Suprapubic skin (tissue), 4 donors: ENCODE measurements around the gene ICE1. TPM values are rescaled to one million over a fixed set of nuclear protein-coding genes. Genes with fewer than 3 reads are reported as not detected.

Source experiments
- DNase-seq, 2 donors: peaks; one replicate each; pipeline ENCODE4 v3.0.0-alpha.2; 2019; ENCODE audit warnings: low spot score in 2 of 2
- H3K27ac ChIP-seq: fragments of 200-600 bp; sonication (generic); one replicate; pipeline ENCODE4 v1.5.1; 2019
- H3K27me3 ChIP-seq: fragments of 200-600 bp; sonication (generic); one replicate; pipeline ENCODE4 v1.5.1; 2019
- H3K36me3 ChIP-seq: fragments of 200-600 bp; sonication (generic); one replicate; pipeline ENCODE4 v1.5.1; 2019
- H3K4me1 ChIP-seq: fragments of 200-600 bp; sonication (generic); one replicate; pipeline ENCODE4 v1.5.1; 2019
- H3K4me3 ChIP-seq: fragments of 200-600 bp; sonication (generic); one replicate; pipeline ENCODE4 v1.5.1; 2019; ENCODE audit warnings: mild to moderate bottlenecking
- H3K9me3 ChIP-seq: fragments of 200-600 bp; sonication (generic); one replicate; pipeline ENCODE4 v1.5.1; 2019
- CTCF ChIP-seq, 2 donors: fragments of 200-600 bp in 1 of 2; fragments of 450-650 bp in 1 of 2; sonication (generic) in 1 of 2; IDR thresholded peaks; one replicate each; pipeline ENCODE4 v1.5.1; 2016 to 2019; ENCODE audit warnings: antibody characterized with exemption in 2 of 2, mild to moderate bottlenecking in 1 of 2, moderate library complexity in 1 of 2
- EP300 ChIP-seq: sonication (generic); formaldehyde crosslinking; IDR thresholded peaks from one replicate; pipeline ENCODE4 v1.6.1; 2017; ENCODE audit warnings: antibody characterized with exemption
- POLR2A ChIP-seq, 2 donors: fragments of 450-650 bp; IDR thresholded peaks; one replicate each; pipeline ENCODE4 v1.6.1; 2017; ENCODE audit warnings: antibody characterized with exemption in 2 of 2, mild to moderate bottlenecking in 2 of 2, moderate library complexity in 2 of 2
- POLR2AphosphoS5 ChIP-seq, 3 donors: sonication (generic); formaldehyde crosslinking; IDR thresholded peaks; one replicate each; pipeline ENCODE4 v1.6.1; 2017; ENCODE audit warnings: antibody characterized with exemption in 3 of 3
- WGBS: methylation state at CpG from one replicate; pipeline ENCODE4 v1.1.5; 2018; 5-methylcytosine and 5-hydroxymethylcytosine counted together
- total RNA-seq, 4 donors: library from RNA; depleted of rRNA; stranded (reverse); fragments of >200 nt; gene quantifications; one replicate each; pipeline ENCODE4 v1.1.0, GENCODE V29; 2016

Gene ICE1
- total RNA-seq, 4 donors from 2014 or later: 17.6 to 27.4 (median 24.1) TPM

GRCh38 chr5:5533927-5534326, 111.5 kb downstream of the ICE1 start:
- Histone ChIP-seq H3K4me3 (no peak overlapping the region), H3K27me3 (no peaks in the 10 kb centered on the region), H3K4me1 (no peaks in the 10 kb centered on the region), H3K27ac (no peak overlapping the region), H3K9me3 (no peaks in the 10 kb centered on the region), H3K36me3 (no peaks in the 10 kb centered on the region)
- no peak for DNase-seq
- TF ChIP-seq POLR2AphosphoS5 (IDR thresholded peaks at IDR 0.05) (no peak), EP300 (no peak), CTCF (IDR thresholded peaks at IDR 0.05) (no peak), POLR2A (IDR thresholded peaks at IDR 0.05) (no peak)
- WGBS: 71% methylated on average over 3 of the region's 9 CpGs

- no peak for DNase-seq
- no peak for TF ChIP-seq CTCF (IDR thresholded peaks at IDR 0.05)
- TF ChIP-seq POLR2A (IDR thresholded peaks at IDR 0.05): no peak
- no peak for TF ChIP-seq EP300
- TF ChIP-seq POLR2AphosphoS5 (IDR thresholded peaks at IDR 0.05): no peak
- WGBS: 89% methylated on average over 2 of the region's 4 CpGs
Observed at GRCh38 chr5:5534333-5534732, 111.9 kb downstream of the ICE1 start.

GRCh38 chr5:5536871-5537270, 114.4 kb downstream of the ICE1 start:
- Histone ChIP-seq H3K9me3 (no peaks in the 10 kb centered on the region), H3K27me3 (no peaks in the 10 kb centered on the region), H3K4me1 (no peaks in the 10 kb centered on the region), H3K36me3 (no peaks in the 10 kb centered on the region), H3K27ac (no peak overlapping the region), H3K4me3 (no peak overlapping the region)
- no peak for DNase-seq
- WGBS: 89% methylated on average over 4 of the region's 4 CpGs
- TF ChIP-seq POLR2A (IDR thresholded peaks at IDR 0.05): no peak
- no peak for TF ChIP-seq CTCF (IDR thresholded peaks at IDR 0.05)
- TF ChIP-seq EP300: no peak
- no peak for TF ChIP-seq POLR2AphosphoS5 (IDR thresholded peaks at IDR 0.05)

More at GRCh38 chr5:5534333-5534732, 111.9 kb downstream of the ICE1 start:
- no peaks in the 10 kb centered on the region for H3K9me3 ChIP-seq
- H3K4me3 ChIP-seq: no peak overlapping the region
- no peaks in the 10 kb centered on the region for H3K4me1 ChIP-seq
- H3K27me3 ChIP-seq: no peaks in the 10 kb centered on the region
- no peak overlapping the region for H3K27ac ChIP-seq
- H3K36me3 ChIP-seq: no peaks in the 10 kb centered on the region

- H3K27me3 ChIP-seq: no peaks in the 10 kb centered on the region
- no peaks in the 10 kb centered on the region for H3K36me3 ChIP-seq
- no peak for DNase-seq
- H3K4me1 ChIP-seq: no peaks in the 10 kb centered on the region
- no peak overlapping the region for H3K27ac ChIP-seq
- WGBS: 72% methylated on average over 8 of the region's 8 CpGs
- no peak overlapping the region for H3K4me3 ChIP-seq
- TF ChIP-seq POLR2AphosphoS5 (IDR thresholded peaks at IDR 0.05): no peak
- no peak for TF ChIP-seq POLR2A (IDR thresholded peaks at IDR 0.05)
- TF ChIP-seq EP300: no peak
- TF ChIP-seq CTCF (IDR thresholded peaks at IDR 0.05): no peak
- no peaks in the 10 kb centered on the region for H3K9me3 ChIP-seq
Observed at GRCh38 chr5:5537426-5537825, 114.9 kb downstream of the ICE1 start.

GRCh38 chr5:5539590-5539989, 117.1 kb downstream of the ICE1 start:
- H3K4me3 ChIP-seq: no peak overlapping the region
- no peaks in the 10 kb centered on the region for H3K27me3 ChIP-seq
- 56% methylated on average over 3 of the region's 3 CpGs for WGBS
- H3K27ac ChIP-seq: no peak overlapping the region
- no peaks in the 10 kb centered on the region for H3K9me3 ChIP-seq
- no peak for TF ChIP-seq CTCF (IDR thresholded peaks at IDR 0.05)
- TF ChIP-seq POLR2AphosphoS5 (IDR thresholded peaks at IDR 0.05): no peak
- TF ChIP-seq POLR2A (IDR thresholded peaks at IDR 0.05): no peak
- no peak for TF ChIP-seq EP300
- DNase-seq: no peak
- no peaks in the 10 kb centered on the region for H3K36me3 ChIP-seq
- H3K4me1 ChIP-seq: no peaks in the 10 kb centered on the region
